ENCODE measurements around the gene ARHGEF10L.

The ARHGEF10L gene

DNA sequence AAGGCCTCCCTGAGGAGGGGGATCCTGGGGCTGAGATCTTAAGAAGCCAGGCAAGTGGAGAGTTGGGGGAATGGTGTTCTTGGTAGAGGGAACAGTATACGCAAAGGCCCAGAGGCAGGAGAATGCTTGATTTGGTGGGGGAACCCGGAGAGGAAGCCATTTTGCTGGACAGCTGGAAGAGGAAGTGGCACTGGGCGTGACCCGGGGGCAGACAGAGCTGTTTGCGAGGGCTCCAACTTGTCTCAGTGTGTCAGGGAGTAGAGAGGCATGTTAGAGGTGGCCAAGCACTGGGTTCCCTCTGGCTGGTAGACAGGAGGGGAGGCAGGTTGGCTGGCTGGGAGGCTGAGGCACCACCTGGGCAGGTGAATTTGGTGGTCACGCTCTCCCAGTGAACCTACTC is 119.3 kb downstream of the ARHGEF10L start:
- no peak for DNase-seq (ENCODE audit: low read depth in 2 of 2)

DNA sequence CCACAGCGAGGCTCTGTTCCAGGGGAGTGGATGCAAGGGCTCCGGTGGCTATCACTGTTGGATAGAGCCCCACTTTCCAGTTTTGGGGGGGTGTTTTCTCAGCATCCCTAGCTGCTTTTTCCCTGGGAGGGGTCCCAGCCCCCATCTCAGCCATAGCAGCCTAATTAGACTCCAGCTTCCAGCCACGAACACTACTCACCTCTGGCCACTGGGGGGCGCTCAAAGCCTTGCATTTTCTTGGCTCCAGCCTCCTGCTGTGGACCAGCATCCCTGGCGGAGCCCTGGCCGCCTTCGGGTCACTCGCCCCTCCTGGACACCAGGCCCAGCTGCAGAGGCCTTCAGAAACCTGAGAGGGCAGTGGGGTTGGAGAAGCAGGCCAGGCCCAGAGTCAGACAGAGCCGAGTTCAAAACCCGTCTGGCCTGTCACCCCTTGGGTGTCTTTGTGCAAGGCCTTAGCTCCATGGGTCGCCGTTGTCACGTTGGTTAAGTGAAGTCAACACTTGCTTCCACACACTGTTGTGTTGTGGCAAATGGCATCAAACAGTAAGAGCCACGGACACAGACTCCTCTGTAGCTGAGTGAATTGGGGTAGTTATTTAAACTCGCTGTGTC is 122.2 kb downstream of the ARHGEF10L start:
- DNase-seq (ENCODE audit: low read depth in 2 of 2): peak; percentile 21 to 56

DNA sequence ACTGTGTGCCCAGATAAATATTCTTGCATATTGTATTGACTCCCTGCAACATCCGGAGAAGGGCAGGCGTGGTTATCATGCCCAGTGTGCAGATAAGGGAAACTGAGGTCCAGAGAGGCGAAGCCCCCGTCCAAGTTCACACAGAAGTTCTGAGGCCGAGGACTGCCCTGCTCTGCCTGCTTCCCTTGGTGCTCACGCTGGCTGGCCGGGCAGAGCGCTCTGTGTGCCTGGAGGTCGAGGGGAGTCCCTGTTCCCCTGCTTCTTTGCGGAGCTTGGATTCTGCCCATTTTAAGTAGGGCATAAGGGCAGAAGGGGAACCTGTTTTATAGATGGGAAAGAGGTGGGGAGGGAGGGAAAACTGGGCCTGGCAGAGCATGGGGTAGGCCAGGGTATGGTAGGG is 122.8 kb downstream of the ARHGEF10L start:
- DNase-seq (ENCODE audit: low read depth in 2 of 2): no peak

DNA sequence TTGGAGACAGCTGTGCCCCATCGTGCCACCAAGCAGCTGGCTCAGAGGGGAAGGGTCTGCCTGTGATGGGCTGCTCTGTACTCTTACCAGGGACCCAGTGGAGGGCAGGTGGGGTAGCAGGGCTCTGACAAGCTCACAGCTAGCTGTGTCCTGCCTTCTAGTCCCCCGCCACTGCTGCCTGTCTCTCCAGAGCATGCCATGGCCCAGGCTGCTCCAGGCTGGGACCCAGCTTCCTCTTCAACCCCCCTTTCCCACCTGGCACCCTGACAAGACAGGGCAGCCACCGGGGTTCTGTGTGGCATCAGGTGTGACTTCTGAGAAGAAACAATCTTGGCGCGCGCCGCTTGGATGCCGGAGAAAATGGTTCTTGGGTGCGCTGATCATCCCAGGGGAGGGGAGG is 123.3 kb downstream of the ARHGEF10L start:
- no peak for DNase-seq (ENCODE audit: low read depth in 2 of 2)

DNA sequence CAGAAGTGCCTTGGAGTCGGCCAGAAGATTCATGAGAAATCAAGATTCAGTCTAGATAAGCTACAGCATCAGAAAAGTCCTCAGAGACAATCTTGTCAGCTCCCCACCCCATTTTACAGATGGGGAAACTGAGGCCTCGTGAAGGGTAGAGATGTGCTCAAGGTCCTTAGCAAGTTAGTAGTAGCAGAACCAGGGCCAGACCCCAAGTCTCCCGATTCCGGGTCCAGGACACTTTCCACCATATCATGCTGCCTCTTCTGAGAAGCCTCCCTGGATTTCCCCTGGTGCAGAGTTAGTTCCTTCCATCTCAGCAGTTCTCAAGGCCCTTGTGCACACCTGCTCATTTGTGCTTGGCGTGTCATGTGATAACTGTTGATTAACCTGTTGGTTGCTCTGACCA is 124.1 kb downstream of the ARHGEF10L start:
- DNase-seq (ENCODE audit: low read depth in 2 of 2): no peak

DNA sequence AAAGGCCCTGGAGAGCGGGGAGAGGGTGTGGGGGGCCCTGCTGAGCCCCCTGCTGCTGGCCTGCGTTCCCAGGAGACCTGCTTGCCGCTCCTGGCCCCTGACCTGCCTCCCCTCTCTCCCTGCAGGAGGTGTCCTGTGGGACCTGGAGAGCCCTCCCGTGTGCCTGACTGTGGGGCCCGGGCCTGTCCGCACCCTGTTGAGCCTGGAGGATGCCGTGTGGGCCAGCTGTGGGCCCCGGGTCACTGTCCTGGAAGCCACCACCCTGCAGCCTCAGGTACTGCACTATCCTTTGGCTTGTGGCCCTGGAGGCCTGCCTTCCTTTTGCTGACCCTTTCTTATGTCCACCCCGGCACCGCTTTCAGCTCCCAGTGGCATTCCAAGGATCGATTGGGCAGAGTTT is 124.8 kb downstream of the ARHGEF10L start:
- DNase-seq (ENCODE audit: low read depth in 2 of 2): no peak

DNA sequence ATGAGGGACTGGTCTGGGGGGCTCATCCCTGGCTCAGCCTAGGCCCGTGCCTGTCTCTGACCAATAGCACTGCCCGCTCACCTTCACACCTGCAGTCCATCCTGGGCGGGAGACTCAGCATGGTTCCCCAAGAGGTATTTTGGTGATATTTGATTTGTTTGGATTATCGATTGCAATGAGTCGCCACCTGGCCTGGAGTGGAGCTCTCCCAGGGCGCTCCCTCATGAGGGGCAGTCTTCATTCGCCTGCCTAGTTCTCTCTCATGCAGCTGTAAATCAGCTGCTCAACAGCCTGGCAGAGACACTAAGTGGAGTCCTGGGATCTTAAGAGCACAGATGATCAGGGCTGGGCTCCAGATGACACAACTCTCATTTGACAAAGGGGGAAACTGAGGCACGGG is 125.6 kb downstream of the ARHGEF10L start:
- DNase-seq (ENCODE audit: low read depth in 2 of 2): no peak

DNA sequence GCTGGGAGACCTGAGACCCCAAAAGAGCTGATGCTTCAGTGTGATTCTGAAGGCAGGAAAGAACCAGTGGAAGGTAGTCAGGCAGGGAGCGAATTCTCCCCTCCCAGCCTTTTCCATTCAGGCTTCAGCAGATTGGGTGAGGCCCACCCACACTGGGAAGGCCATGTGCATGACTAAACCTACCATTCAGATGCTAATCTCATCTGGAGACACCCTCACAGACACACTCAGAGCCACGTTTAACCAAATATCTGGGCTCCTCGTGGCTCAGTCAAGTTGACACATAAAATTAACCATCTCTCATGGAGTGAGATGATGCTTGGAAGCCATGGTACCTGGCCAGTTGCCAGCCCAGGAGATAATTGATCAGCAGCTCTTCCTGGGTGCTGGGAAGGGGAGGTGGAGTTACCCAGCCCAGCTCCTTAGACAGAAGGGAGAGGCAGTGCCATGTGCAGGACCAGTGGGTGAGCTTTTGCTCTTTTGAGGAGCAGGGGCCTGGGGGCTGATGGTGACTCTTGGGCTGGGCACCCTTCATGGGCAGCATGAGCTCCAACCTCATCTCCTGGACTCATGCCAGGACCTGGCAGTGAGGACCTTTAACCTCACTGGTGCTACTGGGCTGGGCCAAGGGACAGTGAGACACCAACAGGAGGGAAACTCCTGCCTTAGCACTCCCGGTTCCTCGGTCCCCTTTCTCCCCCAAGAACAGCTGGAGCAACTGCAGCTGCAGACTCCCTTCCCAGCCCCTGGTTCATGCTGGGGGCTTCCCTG is 126.6 kb downstream of the ARHGEF10L start:
- DNase-seq (ENCODE audit: low read depth in 2 of 2): no peak

DNA sequence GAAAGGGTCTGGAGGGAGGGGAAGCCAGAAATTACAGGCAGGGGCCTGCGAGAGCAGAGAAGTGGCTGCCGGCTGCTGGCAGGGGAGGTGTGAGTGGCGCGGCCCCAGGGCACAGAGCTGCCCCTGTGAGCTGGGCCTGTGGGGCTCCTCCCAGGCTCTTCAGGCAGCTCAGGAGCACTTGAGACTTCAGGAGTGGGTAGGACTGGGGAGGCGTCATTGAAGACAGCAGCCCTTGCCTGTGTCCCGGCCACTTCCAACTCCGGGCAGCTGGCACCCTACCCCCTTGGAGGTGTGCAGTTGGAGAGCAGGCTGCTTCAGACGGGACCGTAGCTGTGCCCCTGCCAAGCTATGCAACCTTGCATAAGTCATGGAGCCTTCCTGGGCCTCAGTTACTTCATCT is 128.1 kb downstream of the ARHGEF10L start:
- DNase-seq (ENCODE audit: low read depth in 2 of 2): no peak

DNA sequence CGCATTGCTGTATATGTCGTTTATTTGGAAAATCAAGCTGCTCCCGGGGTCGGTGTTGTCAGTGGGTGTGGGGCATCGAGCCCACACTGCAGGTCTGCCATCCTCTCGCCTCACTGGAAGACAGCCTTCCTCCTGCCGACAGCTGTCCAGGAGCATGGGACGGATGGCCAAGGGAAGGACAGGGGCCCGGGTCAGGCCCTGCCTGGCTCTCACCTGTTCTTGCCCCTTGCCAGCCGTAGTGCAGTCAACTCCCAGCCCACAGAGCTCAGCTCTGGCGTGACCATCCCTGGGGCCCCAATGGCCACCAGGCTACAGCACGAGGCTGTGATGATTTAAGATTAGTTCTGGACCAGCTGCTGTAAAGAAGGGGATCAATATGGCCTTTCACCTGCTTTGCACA is 128.7 kb downstream of the ARHGEF10L start:
- no peak for DNase-seq (ENCODE audit: low read depth in 2 of 2)

DNA sequence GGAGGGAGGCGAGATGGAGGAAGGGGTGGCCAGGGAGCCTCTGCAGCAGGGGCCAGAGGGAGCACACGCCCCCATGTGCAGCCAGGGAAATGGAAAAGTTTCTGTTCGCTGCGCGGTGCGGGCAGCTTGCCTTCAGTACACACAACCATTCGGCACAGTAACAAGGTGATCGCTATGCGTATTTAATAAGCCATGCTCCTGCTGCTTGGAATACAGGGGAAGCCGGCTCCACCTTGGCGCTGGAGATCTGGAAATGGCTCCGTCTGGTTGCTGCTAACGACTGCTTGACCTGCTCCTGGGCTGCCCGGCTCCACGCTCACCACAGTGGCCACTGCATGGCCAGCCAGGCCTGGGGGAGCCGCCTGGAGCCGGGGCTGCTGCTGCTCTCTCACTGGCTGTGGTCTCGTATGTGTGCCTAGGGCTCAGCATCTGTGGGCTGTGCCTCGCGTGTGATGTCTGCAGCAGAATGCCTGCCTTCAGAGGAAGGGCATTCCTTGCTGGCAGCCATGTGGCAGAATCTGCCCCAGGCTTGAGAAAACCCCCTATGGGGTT is 129.2 kb downstream of the ARHGEF10L start:
- no peak for DNase-seq (ENCODE audit: low read depth in 2 of 2)

DNA sequence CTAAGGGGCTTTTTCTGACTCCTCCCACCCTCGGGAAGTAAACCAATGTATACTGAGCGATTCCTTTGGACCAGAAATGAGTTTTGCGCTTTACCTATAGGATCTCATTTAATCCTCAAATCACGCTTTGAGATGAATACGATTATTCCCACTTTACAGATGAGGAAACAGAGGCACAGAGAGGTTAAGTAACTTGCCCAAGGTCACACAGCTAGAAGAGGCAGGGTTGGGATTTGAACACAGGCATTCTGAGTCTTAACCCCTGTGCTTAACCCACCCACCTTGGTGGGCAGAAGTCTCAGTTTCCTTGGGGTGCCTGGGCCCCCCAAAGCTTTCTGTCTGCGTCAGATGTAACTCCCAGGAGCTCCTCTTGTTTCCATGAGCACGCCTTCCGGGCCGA is 129.8 kb downstream of the ARHGEF10L start:
- DNase-seq (ENCODE audit: low read depth in 2 of 2): no peak

DNA sequence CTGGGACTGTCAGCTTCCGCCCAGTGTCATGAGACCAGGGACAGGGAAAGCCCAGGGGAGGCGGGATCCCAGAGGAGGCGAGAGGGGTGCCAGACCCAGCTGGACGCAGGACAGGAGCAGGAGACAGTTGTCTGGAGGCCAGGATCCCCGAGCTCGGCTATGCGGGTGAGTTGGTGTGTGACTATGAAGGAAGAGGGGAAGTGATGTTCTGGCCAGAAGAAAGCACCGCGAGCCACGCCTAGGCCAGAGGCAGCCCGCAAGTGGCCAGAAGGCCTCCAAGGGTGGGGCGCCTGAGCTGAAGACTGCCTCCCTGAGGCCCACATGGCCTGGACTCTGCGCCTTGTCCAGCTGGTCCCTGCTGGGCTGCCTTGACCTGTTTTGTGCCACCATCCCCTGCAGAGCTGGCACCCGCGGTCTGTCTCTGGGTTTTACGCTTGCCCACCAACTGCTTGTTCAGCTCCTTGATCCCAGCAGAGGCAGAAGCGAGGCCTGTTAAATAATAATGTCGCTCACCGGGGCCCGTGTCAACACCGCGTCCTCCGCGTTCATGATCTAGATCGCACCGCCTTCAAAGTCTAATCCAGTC is 130.5 kb downstream of the ARHGEF10L start:
- DNase-seq (ENCODE audit: low read depth in 2 of 2): no peak

DNA sequence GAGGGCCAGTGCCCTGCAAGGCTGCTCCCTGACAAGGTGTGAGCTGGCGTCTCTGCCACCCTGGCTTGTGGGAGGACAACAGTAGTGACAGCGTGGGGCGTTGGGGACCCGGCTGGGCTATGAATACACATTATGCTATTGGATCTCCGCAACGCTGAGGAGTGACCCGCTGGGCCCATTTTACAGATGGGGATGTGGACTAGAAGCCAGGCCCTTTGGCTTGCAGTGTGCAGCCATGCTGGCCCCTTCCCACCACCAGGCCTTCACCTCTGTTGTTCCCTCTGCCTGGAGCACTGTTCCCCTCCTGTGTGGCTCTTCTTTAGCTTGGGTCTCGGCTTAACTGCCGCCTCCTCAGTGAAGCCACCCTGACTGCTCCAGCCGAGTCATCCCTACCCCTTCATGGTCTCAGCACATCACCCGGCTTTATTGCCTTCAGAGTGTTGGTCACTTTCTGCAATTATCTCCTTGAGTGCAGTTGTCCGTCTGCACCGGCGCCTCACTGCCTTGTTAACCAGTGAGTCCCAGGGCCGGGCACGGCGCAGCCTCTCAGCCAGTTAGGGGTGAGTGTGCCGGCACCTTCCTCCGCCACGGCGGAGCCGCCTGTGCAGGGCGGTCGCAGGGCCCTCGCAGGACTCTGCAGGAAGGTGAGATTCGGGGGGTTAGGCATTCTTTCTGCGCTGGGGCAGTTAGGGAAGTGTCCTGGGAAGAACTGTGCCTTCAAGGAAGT is 131.3 kb downstream of the ARHGEF10L start:
- no peak for DNase-seq (ENCODE audit: low read depth in 2 of 2)

DNA sequence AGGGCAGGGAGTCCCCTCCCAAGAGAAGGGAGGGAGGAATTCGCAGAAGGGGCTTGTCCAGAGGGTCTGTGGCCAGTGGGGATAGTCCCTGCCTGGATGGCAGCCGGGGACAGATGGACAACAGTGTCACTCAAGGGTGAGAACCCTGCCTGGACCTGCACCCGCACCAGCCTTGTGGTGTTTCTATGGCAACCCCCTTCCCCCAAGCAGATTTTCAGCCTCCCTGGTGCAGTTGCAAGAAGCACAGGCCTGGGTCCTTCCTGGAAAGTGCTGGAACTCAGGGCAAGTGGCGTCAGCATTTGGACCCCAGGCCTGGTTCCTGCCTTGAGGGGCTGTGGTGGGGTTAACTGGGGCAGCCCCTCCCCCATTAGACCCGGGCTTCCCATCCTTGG is 131.8 kb downstream of the ARHGEF10L start:
- DNase-seq (ENCODE audit: low read depth in 2 of 2): no peak

DNA sequence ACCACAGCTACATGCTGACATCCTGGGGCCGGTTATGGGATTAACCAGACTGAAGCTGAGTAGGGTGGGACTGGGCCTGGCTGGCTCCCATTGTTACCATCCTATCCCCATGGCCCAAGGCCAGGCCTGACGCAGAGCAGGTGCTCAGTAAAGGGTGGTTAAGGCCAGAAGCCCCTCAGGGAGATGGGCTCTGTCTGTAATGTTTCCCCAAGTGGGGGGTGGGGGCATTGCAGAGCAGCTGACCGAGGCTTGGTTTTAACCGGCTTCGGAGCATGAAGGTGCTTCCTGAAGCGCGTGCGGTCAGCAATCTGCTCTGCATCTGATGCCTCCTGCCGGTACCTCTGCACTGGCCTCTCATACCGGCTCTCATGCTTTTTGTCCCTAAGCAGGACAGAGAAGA is 132.2 kb downstream of the ARHGEF10L start:
- no peak for DNase-seq (ENCODE audit: low read depth in 2 of 2)

DNA sequence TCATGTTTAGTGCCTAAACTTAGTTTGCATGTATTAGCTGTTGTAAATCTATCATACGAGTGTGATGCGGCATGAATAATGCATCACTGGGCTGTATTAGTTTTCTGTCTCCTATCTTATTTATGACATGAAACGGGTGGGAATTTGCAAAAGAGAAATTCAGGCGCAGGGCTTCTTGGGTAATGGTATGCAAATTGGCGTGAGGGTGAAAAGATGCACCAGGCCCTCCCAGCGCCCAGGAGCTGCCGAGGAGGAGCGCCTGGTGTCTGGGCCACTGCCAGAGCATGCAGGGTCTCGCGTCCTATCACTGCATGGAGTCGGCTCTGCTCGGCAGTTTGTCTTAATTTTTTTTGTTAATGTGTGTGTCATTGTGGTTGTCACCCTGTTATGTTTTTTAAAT is 132.7 kb downstream of the ARHGEF10L start:
- DNase-seq (ENCODE audit: low read depth in 2 of 2): no peak

DNA sequence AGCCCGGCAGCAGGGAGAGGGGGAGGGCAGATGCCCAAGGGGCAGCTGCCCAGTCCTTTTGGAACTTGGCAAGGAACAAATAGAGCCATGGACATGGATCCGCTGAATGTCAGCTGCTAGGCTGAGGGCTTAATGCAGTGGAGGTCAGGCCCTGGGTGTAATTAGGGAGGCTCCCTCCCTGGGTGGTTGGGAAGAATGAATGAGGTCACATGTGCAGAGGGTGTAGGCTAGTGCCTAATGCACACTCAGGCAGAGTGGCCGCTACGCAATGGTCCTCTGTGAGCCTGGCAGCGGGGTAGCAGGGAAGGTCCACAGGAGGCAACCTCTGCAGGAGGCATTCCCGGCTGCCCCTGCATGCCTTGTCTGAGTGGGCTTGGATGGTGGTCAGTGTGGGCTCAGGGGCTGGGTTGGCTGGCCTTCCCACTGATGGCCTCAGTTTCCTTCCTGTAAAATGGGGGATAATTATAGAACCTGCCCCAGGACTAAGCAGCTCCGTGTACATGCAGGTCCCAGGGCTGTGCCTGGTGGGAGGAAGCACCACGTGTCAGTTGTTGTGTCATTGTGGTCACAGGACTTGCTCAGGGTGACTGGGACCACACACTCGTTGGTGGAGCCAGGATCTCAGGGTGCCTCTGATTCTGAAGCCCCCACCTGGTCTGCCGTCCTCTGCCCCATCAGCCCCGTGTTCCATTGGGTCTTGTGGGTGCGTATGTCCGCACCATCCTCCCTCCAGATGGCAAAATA is 134.0 kb downstream of the ARHGEF10L start:
- no peak for DNase-seq (ENCODE audit: low read depth in 2 of 2)

DNA sequence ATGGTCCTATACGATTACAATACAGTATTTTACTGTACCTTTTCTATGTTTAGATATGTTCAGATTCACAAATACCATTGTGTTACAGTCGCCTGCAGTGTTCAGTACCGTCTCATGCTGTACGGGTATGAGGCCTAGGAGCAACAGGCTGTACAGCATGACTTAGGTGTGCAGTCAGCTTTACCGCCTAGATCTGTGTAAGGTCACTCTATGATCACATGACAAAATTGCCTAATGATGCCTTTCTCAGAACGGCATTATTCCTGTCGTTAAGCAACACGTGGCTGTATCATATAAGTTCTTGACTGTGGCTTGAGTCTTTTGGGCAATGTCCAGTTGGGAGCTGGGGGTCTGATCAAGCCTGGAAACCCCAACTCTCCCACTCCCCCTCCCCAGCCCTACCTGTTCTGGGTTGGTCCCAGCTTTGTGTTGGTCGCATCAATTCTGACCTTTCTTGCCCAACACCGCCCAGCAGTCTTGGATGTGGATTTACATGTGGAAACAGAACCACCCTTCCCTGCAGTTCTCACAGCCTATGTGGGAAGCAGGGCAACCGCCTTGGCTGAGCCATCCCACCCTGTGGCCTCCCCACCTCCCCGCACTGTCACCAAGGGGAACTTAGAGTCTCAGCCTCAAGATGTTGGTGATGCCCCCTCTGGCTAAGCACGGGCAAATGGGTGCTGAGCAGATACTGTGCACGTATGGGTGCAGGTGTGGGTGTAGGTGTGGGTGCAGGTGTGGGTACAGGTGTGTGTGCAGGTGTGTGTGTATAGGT is 135.4 kb downstream of the ARHGEF10L start:
- DNase-seq (ENCODE audit: low read depth in 2 of 2): no peak

DNA sequence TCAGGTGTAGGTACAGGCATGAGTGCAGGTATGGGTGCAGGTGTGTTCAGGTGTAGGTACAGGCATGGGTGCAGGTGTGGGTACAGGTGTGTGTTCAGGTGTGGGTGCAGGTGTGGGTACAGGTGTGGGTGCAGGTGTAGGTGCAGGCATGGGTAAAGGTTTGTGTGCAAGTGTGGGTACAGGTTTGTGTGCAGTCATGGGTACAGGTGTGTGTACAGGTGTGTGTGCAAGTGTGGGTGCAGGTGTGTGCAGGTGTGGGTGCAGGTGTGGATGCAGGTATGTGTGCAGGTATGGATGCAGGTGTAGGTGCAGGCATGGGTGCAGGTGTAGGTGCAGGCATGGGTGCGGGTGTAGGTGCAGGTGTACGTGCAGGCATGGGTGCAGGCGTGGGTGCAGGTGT is 136.2 kb downstream of the ARHGEF10L start:
- no peak for DNase-seq (ENCODE audit: low read depth in 2 of 2)
